BLaER1 treated with 17β-estradiol and CSF1 and Interleukin-3, amounts not matched to agents 10 nM and 100 nM (cell line): ENCODE data around the gene SDSL.

Source experiments
- H3K27ac ChIP-seq, 11 experiments: shearing (Covaris generic); formaldehyde crosslinking; 2 replicates each; pipeline ENCODE4 v1.8.1; 2022
- H3K27me3 ChIP-seq, 11 experiments: shearing (Covaris generic); formaldehyde crosslinking; 2 replicates each; pipeline ENCODE4 v1.8.1; 2022
- H3K36me3 ChIP-seq, 11 experiments: shearing (Covaris generic); formaldehyde crosslinking; 2 replicates each; pipeline ENCODE4 v1.8.1; 2022
- H3K4me1 ChIP-seq, 10 experiments: shearing (Covaris generic); formaldehyde crosslinking; 2 replicates each; pipeline ENCODE4 v1.8.1; 2022
- H3K4me2 ChIP-seq, 11 experiments: shearing (Covaris generic); formaldehyde crosslinking; 2 replicates each; pipeline ENCODE4 v1.8.1; 2022
- H3K4me3 ChIP-seq, 10 experiments: shearing (Covaris generic); formaldehyde crosslinking; 2 replicates each; pipeline ENCODE4 v1.8.1; 2022
- H3K9ac ChIP-seq, 11 experiments: shearing (Covaris generic); formaldehyde crosslinking; 2 replicates each; pipeline ENCODE4 v1.8.1; 2022
- H3K9me3 ChIP-seq, 11 experiments: shearing (Covaris generic); formaldehyde crosslinking; replicated peaks in 1 of 11; 2 replicates each; pipeline ENCODE4 v1.8.1; 2022
- H4K20me1 ChIP-seq, 11 experiments: shearing (Covaris generic); formaldehyde crosslinking; 2 replicates each; pipeline ENCODE4 v1.8.1; 2022
- Cebpa-rat ChIP-seq, 11 experiments: shearing (Covaris generic); IDR thresholded peaks; 2 replicates each; pipeline ENCODE4 v1.8.1; 2022

Gene SDSL

GRCh38 chr12:113385282-113385882 lies 36.8 kb upstream of the SDSL start:
- Histone ChIP-seq H3K9ac (no peak overlapping the region), H4K20me1 (peaks cover 0 to 14% (median 0%) of the 10 kb centered on the region in 11 experiments; a peak in 4 of 22 replicates), H3K4me2 (no peak overlapping the region), H3K36me3 (peaks cover 0 to 97% (median 17%) of the 10 kb centered on the region in 11 experiments; a peak in 14 of 22 replicates), H3K27ac (no peak overlapping the region), H3K27me3 (no peaks in the 10 kb centered on the region), H3K4me3 (no peak overlapping the region), H3K9me3 (no peaks in the 10 kb centered on the region), H3K4me1 (no peaks in the 10 kb centered on the region)
- no peak for TF ChIP-seq Cebpa-rat (IDR thresholded peaks at IDR 0.05)

- Histone ChIP-seq H3K36me3 (peaks cover 0 to 96% (median 27%) of the 10 kb centered on the region in 11 experiments; a peak in 13 of 22 replicates), H3K27me3 (no peaks in the 10 kb centered on the region), H4K20me1 (peaks cover 0 to 8% (median 0%) of the 10 kb centered on the region in 11 experiments; a peak in 2 of 22 replicates), H3K27ac (no peak overlapping the region), H3K4me3 (no peak overlapping the region), H3K4me1 (no peaks in the 10 kb centered on the region), H3K9ac (no peak overlapping the region), H3K9me3 (no peaks in the 10 kb centered on the region), H3K4me2 (no peak overlapping the region)
- no peak for TF ChIP-seq Cebpa-rat (IDR thresholded peaks at IDR 0.05)
These were observed 35.2 kb upstream of the SDSL start for GRCh38 chr12:113386866-113387566.

GRCh38 chr12:113387631-113388030 lies 34.5 kb upstream of the SDSL start:
- Histone ChIP-seq H3K36me3 (peaks cover 0 to 96% (median 27%) of the 10 kb centered on the region in 11 experiments; a peak in 13 of 22 replicates), H3K4me3 (no peak overlapping the region), H3K4me1 (no peaks in the 10 kb centered on the region), H4K20me1 (peaks cover 0 to 5% (median 0%) of the 10 kb centered on the region in 11 experiments; a peak in 2 of 22 replicates), H3K9me3 (no peaks in the 10 kb centered on the region), H3K27me3 (no peaks in the 10 kb centered on the region), H3K27ac (no peak overlapping the region), H3K4me2 (no peak overlapping the region), H3K9ac (no peak overlapping the region)
- no peak for TF ChIP-seq Cebpa-rat (IDR thresholded peaks at IDR 0.05)

- Histone ChIP-seq H3K9ac (no peak overlapping the region), H3K4me2 (no peak overlapping the region), H3K4me1 (no peaks in the 10 kb centered on the region), H3K9me3 (no peaks in the 10 kb centered on the region; a peak in 1 of 22 replicates), H3K4me3 (no peak overlapping the region), H3K27me3 (no peaks in the 10 kb centered on the region), H4K20me1 (no peaks in the 10 kb centered on the region; a peak in 1 of 22 replicates), H3K27ac (no peak overlapping the region), H3K36me3 (peaks cover 0 to 95% (median 27%) of the 10 kb centered on the region in 11 experiments; a peak in 13 of 22 replicates)
- no peak for TF ChIP-seq Cebpa-rat (IDR thresholded peaks at IDR 0.05)
These were observed 33.8 kb upstream of the SDSL start for GRCh38 chr12:113388351-113388750.

- Histone ChIP-seq H3K36me3 (peaks cover 0 to 75% (median 21%) of the 10 kb centered on the region in 11 experiments; a peak in 11 of 22 replicates), H3K27ac (no peak overlapping the region), H3K27me3 (no peaks in the 10 kb centered on the region), H3K9ac (no peak overlapping the region), H4K20me1 (no peaks in the 10 kb centered on the region; a peak in 1 of 22 replicates), H3K4me3 (no peak overlapping the region), H3K4me1 (peaks cover 0 to 7% (median 2%) of the 10 kb centered on the region in 10 experiments; a peak in 4 of 20 replicates), H3K4me2 (no peak overlapping the region), H3K9me3 (peaks cover 0 to 3% (median 0%) of the 10 kb centered on the region in 11 experiments; a peak in 2 of 22 replicates)
- TF ChIP-seq Cebpa-rat (IDR thresholded peaks at IDR 0.05), result no peak
These were observed 31.8 kb upstream of the SDSL start for GRCh38 chr12:113390064-113391043.

- Histone ChIP-seq H3K4me1 (peaks cover 0 to 12% (median 2%) of the 10 kb centered on the region in 10 experiments; a peak in 5 of 20 replicates), H3K9ac (no peak overlapping the region), H3K9me3 (peaks cover 0 to 8% (median 0%) of the 10 kb centered on the region in 11 experiments; a peak in 2 of 22 replicates), H4K20me1 (no peaks in the 10 kb centered on the region; a peak in 1 of 22 replicates), H3K4me3 (no peak overlapping the region), H3K36me3 (peaks cover 0 to 67% (median 20%) of the 10 kb centered on the region in 11 experiments; a peak in 11 of 22 replicates), H3K4me2 (no peak overlapping the region), H3K27me3 (no peaks in the 10 kb centered on the region), H3K27ac (no peak overlapping the region)
- no peak for TF ChIP-seq Cebpa-rat (IDR thresholded peaks at IDR 0.05)
These were observed 31.0 kb upstream of the SDSL start for GRCh38 chr12:113391145-113391544.

GRCh38 chr12:113391650-113392337 lies 30.4 kb upstream of the SDSL start:
- H3K9ac ChIP-seq, result no peak overlapping the region
- no peak overlapping the region for H3K4me2 ChIP-seq
- H3K4me1 ChIP-seq, result peaks cover 0 to 16% (median 5%) of the 10 kb centered on the region in 10 experiments; a peak in 14 of 20 replicates
- H3K4me3 ChIP-seq, result no peak overlapping the region
- peaks cover 0 to 8% (median 0%) of the 10 kb centered on the region in 11 experiments; a peak in 2 of 22 replicates for H3K9me3 ChIP-seq
- no peaks in the 10 kb centered on the region for H3K27me3 ChIP-seq
- H3K27ac ChIP-seq, result no peak overlapping the region
- H3K36me3 ChIP-seq, result peaks cover 0 to 61% (median 18%) of the 10 kb centered on the region in 11 experiments; a peak in 11 of 22 replicates
- no peaks in the 10 kb centered on the region; a peak in 1 of 22 replicates for H4K20me1 ChIP-seq
- TF ChIP-seq Cebpa-rat (IDR thresholded peaks at IDR 0.05), result no peak

GRCh38 chr12:113392520-113392919 lies 29.7 kb upstream of the SDSL start:
- Histone ChIP-seq H3K4me3 (no peak overlapping the region), H3K9ac (no peak overlapping the region), H3K27me3 (no peaks in the 10 kb centered on the region), H3K4me1 (peaks cover 0 to 23% (median 12%) of the 10 kb centered on the region in 10 experiments; a peak in 16 of 20 replicates), H3K9me3 (peaks cover 0 to 8% (median 0%) of the 10 kb centered on the region in 11 experiments; a peak in 2 of 22 replicates), H3K27ac (no peak overlapping the region), H3K4me2 (no peak overlapping the region), H4K20me1 (no peaks in the 10 kb centered on the region), H3K36me3 (peaks cover 0 to 54% (median 10%) of the 10 kb centered on the region in 11 experiments; a peak in 10 of 22 replicates)
- no peak for TF ChIP-seq Cebpa-rat (IDR thresholded peaks at IDR 0.05)
